H9 (cell line): ENCODE measurements around the gene AP2A1. TPM values are rescaled to one million over a fixed set of nuclear protein-coding genes. Genes with fewer than 3 reads are reported as not detected.

Experiments
- DNase-seq: peaks from one replicate; pipeline ENCODE4 v3.0.0-alpha.2; 2017
- H2AFZ ChIP-seq: one replicate; pipeline ENCODE4 v1.6.1; 2013; ENCODE audit warnings: mild to moderate bottlenecking, low read length, control low read depth, moderate library complexity
- H2AK5ac ChIP-seq: 2 replicates; pipeline ENCODE4 v1.6.1; 2013; ENCODE audit warnings: low read length, control low read depth, mixed read lengths; ENCODE audit not compliant: insufficient read length
- H2BK120ac ChIP-seq: one replicate; pipeline ENCODE4 v1.6.1; 2013; ENCODE audit warnings: low read depth, mild to moderate bottlenecking, low read length, control low read depth, inconsistent platforms; ENCODE audit not compliant: poor library complexity, severe bottlenecking
- H2BK12ac ChIP-seq: 2 replicates; pipeline ENCODE4 v1.6.1; 2013; ENCODE audit warnings: low read length, control low read depth, mixed read lengths, low read depth; ENCODE audit not compliant: insufficient read length
- H2BK15ac ChIP-seq: 2 replicates; pipeline ENCODE4 v1.6.1; 2013; ENCODE audit warnings: low read depth, low read length, control low read depth
- H2BK20ac ChIP-seq: one replicate; pipeline ENCODE4 v1.6.1; 2013; ENCODE audit warnings: low read depth, mild to moderate bottlenecking, low read length, control low read depth, inconsistent platforms; ENCODE audit not compliant: poor library complexity, severe bottlenecking
- H2BK5ac ChIP-seq: 2 replicates; pipeline ENCODE4 v1.6.1; 2013; ENCODE audit warnings: low read length, control low read depth, mixed read lengths; ENCODE audit not compliant: insufficient read length
- H3K14ac ChIP-seq: 2 replicates; pipeline ENCODE4 v1.6.1; 2013; ENCODE audit warnings: low read length, control low read depth; ENCODE audit not compliant: insufficient read depth
- H3K18ac ChIP-seq: 2 replicates; pipeline ENCODE4 v1.6.1; 2013; ENCODE audit warnings: low read depth, mild to moderate bottlenecking, mixed read lengths, low read length, control low read depth; ENCODE audit not compliant: insufficient read length
- H3K23ac ChIP-seq: 2 replicates; pipeline ENCODE4 v1.6.1; 2013; ENCODE audit warnings: low read length, control low read depth, mixed read lengths, low read depth; ENCODE audit not compliant: insufficient read length
- H3K23me2 ChIP-seq: 2 replicates; pipeline ENCODE4 v1.6.1; 2013; ENCODE audit warnings: low read depth, mild to moderate bottlenecking, mixed read lengths, low read length, control low read depth; ENCODE audit not compliant: insufficient read length, poor library complexity, severe bottlenecking
- H3K27ac ChIP-seq: 2 replicates; pipeline ENCODE4 v1.5.1; 2013; ENCODE audit warnings: low read length, control low read depth, mixed read lengths, low read depth; ENCODE audit not compliant: insufficient read length
- H3K27me3 ChIP-seq: 2 replicates; pipeline ENCODE4 v1.6.1; 2013; ENCODE audit warnings: low read length, control low read depth, inconsistent platforms; ENCODE audit not compliant: insufficient read depth
- H3K4ac ChIP-seq: 2 replicates; pipeline ENCODE4 v1.6.1; 2013; ENCODE audit warnings: low read depth, mild to moderate bottlenecking, control low read depth, inconsistent platforms, low read length, moderate library complexity
- H3K4me1 ChIP-seq: 2 replicates; pipeline ENCODE4 v1.6.1; 2013; ENCODE audit warnings: low read length, control low read depth, inconsistent platforms; ENCODE audit not compliant: insufficient read depth
- H3K4me2 ChIP-seq: 2 replicates; pipeline ENCODE4 v1.6.1; 2013; ENCODE audit warnings: low read length, control low read depth, mixed read lengths; ENCODE audit not compliant: insufficient read length, insufficient read depth
- H3K56ac ChIP-seq: 2 replicates; pipeline ENCODE4 v1.6.1; 2013; ENCODE audit warnings: low read depth, mild to moderate bottlenecking, mixed read lengths, low read length, control low read depth; ENCODE audit not compliant: insufficient read length
- H3K79me1 ChIP-seq: 2 replicates; pipeline ENCODE4 v1.6.1; 2013; ENCODE audit warnings: low read depth, mild to moderate bottlenecking, moderate library complexity, low read length, control low read depth, inconsistent platforms; ENCODE audit not compliant: insufficient read depth, poor library complexity, severe bottlenecking
- H3K79me2 ChIP-seq: 2 replicates; pipeline ENCODE4 v1.6.1; 2013; ENCODE audit warnings: low read length, control low read depth, inconsistent platforms; ENCODE audit not compliant: insufficient read depth
- H3K9ac ChIP-seq: 2 replicates; pipeline ENCODE4 v1.6.1; 2013; ENCODE audit warnings: low read length, control low read depth, mixed read lengths; ENCODE audit not compliant: insufficient read length; ENCODE audit errors: extremely low read depth
- H3K9me3 ChIP-seq: one replicate; pipeline ENCODE4 v1.6.1; 2013; ENCODE audit warnings: low read depth, low read length, inconsistent platforms; ENCODE audit not compliant: control insufficient read depth
- H3T11ph ChIP-seq: one replicate; pipeline ENCODE4 v1.6.1; 2013; ENCODE audit warnings: mild to moderate bottlenecking, low read length, control low read depth, inconsistent platforms
- H4K20me1 ChIP-seq: one replicate; pipeline ENCODE4 v1.6.1; 2013; ENCODE audit not compliant: control insufficient read depth, insufficient read length, insufficient read depth
- H4K5ac ChIP-seq: 2 replicates; pipeline ENCODE4 v1.6.1; 2013; ENCODE audit warnings: low read depth, mild to moderate bottlenecking, mixed read lengths, low read length, control low read depth; ENCODE audit not compliant: insufficient read length
- H4K8ac ChIP-seq: replicated peaks from 2 replicates; pipeline ENCODE4 v1.6.1; 2013; ENCODE audit warnings: low read length, control low read depth, mixed read lengths, low read depth; ENCODE audit not compliant: insufficient read length
- H4K91ac ChIP-seq: 2 replicates; pipeline ENCODE4 v1.6.1; 2013; ENCODE audit warnings: low read depth, mild to moderate bottlenecking, moderate library complexity, mixed read lengths, low read length, control low read depth; ENCODE audit not compliant: insufficient read length
- H3K27ac Mint-ChIP-seq, 3 experiments: 2 replicates in 2 of 3; 3 replicates in 1 of 3; pipeline ENCODE4 v1.8.0; 2020 to 2021; ENCODE audit warnings: mixed read lengths in 3 of 3, mild to moderate bottlenecking in 1 of 3, moderate library complexity in 1 of 3
- H3K27me3 Mint-ChIP-seq: 2 replicates; pipeline ENCODE4 v1.8.0; 2021; ENCODE audit warnings: low read depth, mild to moderate bottlenecking, moderate library complexity, mixed read lengths
- H3K36me3 Mint-ChIP-seq, 3 experiments: 2 replicates in 2 of 3; 3 replicates in 1 of 3; pipeline ENCODE4 v1.8.0; 2020 to 2021; ENCODE audit warnings: low read depth in 3 of 3, mixed read lengths in 3 of 3; ENCODE audit not compliant: insufficient read depth in 1 of 3
- H3K4me1 Mint-ChIP-seq, 2 experiments: 2 replicates each; pipeline ENCODE4 v1.8.0; 2020; ENCODE audit warnings: mixed read lengths in 2 of 2
- H3K4me3 Mint-ChIP-seq, 2 experiments: 2 replicates in 1 of 2; 3 replicates in 1 of 2; pipeline ENCODE4 v1.8.0; 2020 to 2021; ENCODE audit warnings: mild to moderate bottlenecking in 2 of 2, mixed read lengths in 2 of 2, moderate library complexity in 1 of 2
- H3K9me3 Mint-ChIP-seq, 2 experiments: 2 replicates in 1 of 2; 3 replicates in 1 of 2; pipeline ENCODE4 v1.8.0; 2020; ENCODE audit warnings: mild to moderate bottlenecking in 2 of 2, mixed read lengths in 2 of 2, moderate library complexity in 1 of 2
- WGBS: extraction: QIAGEN DNeasy Blood & Tissue Kit; methylation state at CpG from one replicate; pipeline ENCODE4 v1.1.7; 2013; ENCODE audit warnings: missing lambda C conversion rate, low lambda C conversion rate, mixed read lengths; ENCODE audit not compliant: insufficient read length; ENCODE audit errors: extremely low coverage; 5-methylcytosine and 5-hydroxymethylcytosine counted together
- total RNA-seq: library from RNA; stranded (reverse); gene quantifications from 2 replicates; pipeline ENCODE4 v1.2.1, GENCODE V29; 2021
- TF ChIP-seq, protein P1 (sequence below): fragments of 200-600 bp; sonication (generic); conservative IDR thresholded peaks from 3 replicates; pipeline ENCODE4 v1.8.0; 2021; ENCODE audit warnings: antibody characterized with exemption, mild to moderate bottlenecking

AP2A1 gene
- total RNA-seq, 1 experiment from 2014 or later, result 108 TPM

DNA sequence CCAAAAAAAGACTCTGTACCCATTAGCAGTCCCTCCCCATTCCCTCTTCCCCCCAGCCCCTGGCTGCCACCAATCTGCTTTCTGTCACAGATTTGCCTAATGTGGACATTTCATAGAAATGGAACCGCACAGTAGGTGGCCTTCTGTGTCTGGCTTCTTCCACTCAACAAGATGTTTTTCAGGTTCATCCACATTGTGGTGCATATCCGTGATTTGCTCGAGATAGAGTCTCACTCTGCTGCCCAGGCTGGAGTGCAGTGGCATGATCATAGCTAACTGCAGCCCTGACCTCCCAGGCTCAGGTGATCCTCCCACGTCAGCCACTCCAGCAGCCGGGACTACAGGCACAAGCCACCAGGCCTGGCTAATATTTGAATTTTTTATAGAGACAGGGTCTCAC lies 20.9 kb downstream of the AP2A1 start:
- no peaks in the 10 kb centered on the region for H3K4me1 ChIP-seq
- H3K18ac ChIP-seq, result no peak overlapping the region
- Mint-ChIP-seq H3K27ac (peak overlapping the region in 1 of 3 experiments; percentile 97; a peak in 1 of 7 replicates), H3K4me1 (peaks cover 0 to 5% of the 10 kb centered on the region in 2 experiments; a peak in 1 of 4 replicates), H3K36me3 (peaks cover 38 to 72% (median 51%) of the 10 kb centered on the region in 3 experiments), H3K27me3 (no peaks in the 10 kb centered on the region), H3K9me3 (no peaks in the 10 kb centered on the region), H3K4me3 (no peak overlapping the region)
- H4K91ac ChIP-seq, result no peak overlapping the region
- no peaks in the 10 kb centered on the region for H3K79me1 ChIP-seq
- H3K23me2 ChIP-seq, result no peaks in the 10 kb centered on the region
- no peak overlapping the region for H3K23ac ChIP-seq
- H3K79me2 ChIP-seq, result no peaks in the 10 kb centered on the region
- H4K8ac ChIP-seq, result no peak overlapping the region
- H3T11ph ChIP-seq, result no peak overlapping the region
- no peaks in the 10 kb centered on the region for H3K9me3 ChIP-seq
- no peak overlapping the region for H3K56ac ChIP-seq
- H2BK12ac ChIP-seq, result no peak overlapping the region
- no peak overlapping the region for H2AK5ac ChIP-seq
- H3K14ac ChIP-seq, result no peak overlapping the region
- DNase-seq, result no peak
- no peak overlapping the region for H3K9ac ChIP-seq
- no CpG with 5 or more reads among the region's 5 CpGs for WGBS
- no peaks in the 10 kb centered on the region for H3K27me3 ChIP-seq
- TF ChIP-seq, protein P1, sequence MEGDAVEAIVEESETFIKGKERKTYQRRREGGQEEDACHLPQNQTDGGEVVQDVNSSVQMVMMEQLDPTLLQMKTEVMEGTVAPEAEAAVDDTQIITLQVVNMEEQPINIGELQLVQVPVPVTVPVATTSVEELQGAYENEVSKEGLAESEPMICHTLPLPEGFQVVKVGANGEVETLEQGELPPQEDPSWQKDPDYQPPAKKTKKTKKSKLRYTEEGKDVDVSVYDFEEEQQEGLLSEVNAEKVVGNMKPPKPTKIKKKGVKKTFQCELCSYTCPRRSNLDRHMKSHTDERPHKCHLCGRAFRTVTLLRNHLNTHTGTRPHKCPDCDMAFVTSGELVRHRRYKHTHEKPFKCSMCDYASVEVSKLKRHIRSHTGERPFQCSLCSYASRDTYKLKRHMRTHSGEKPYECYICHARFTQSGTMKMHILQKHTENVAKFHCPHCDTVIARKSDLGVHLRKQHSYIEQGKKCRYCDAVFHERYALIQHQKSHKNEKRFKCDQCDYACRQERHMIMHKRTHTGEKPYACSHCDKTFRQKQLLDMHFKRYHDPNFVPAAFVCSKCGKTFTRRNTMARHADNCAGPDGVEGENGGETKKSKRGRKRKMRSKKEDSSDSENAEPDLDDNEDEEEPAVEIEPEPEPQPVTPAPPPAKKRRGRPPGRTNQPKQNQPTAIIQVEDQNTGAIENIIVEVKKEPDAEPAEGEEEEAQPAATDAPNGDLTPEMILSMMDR, result no peak
- no peak overlapping the region for H3K4ac ChIP-seq
- no peak overlapping the region for H3K27ac ChIP-seq
- H2AFZ ChIP-seq, result no peak overlapping the region
- no peaks in the 10 kb centered on the region for H4K20me1 ChIP-seq
- H4K5ac ChIP-seq, result no peak overlapping the region
- no peak overlapping the region for H2BK20ac ChIP-seq
- no peak overlapping the region for H2BK5ac ChIP-seq
- no peak overlapping the region for H2BK15ac ChIP-seq
- H2BK120ac ChIP-seq, result no peak overlapping the region
- no peak overlapping the region for H3K4me2 ChIP-seq
